H7 (cell line): ENCODE results near the gene SNIP1. TPM values are rescaled to one million over a fixed set of nuclear protein-coding genes. Genes with fewer than 3 reads are reported as not detected.
A peak's percentile ranks its signal among the peaks of the same experiment; 100 is the strongest.
"Not testable (repeated sequence)": the region's sequence is repeated elsewhere in the genome, so short reads cannot be mapped to it uniquely, and the experiment has no call there.

Source experiments
- DNase-seq: peaks from one replicate; pipeline ENCODE4 v3.0.0; 2012
- H3K27me3 ChIP-seq: 2 replicates; pipeline ENCODE4 v1.6.0; 2011; ENCODE audit warnings: mild to moderate bottlenecking, low read length; ENCODE audit not compliant: control insufficient read depth, insufficient read depth
- H3K36me3 ChIP-seq: replicated peaks from 2 replicates; pipeline ENCODE4 v1.5.1; 2011; ENCODE audit warnings: low read length; ENCODE audit not compliant: control insufficient read depth, insufficient read depth
- H3K4me3 ChIP-seq: 2 replicates; pipeline ENCODE4 v1.5.1; 2011; ENCODE audit warnings: low read depth, mild to moderate bottlenecking, control low read depth, low read length, moderate library complexity; ENCODE audit not compliant: insufficient read depth
- total RNA-seq: library from RNA; depleted of rRNA; stranded (reverse); fragments of >200 nt; shearing (Covaris generic); gene quantifications from 2 replicates; pipeline ENCODE4 v1.2.3, GENCODE V29; 2014; rRNA removed

Gene SNIP1, protein sequence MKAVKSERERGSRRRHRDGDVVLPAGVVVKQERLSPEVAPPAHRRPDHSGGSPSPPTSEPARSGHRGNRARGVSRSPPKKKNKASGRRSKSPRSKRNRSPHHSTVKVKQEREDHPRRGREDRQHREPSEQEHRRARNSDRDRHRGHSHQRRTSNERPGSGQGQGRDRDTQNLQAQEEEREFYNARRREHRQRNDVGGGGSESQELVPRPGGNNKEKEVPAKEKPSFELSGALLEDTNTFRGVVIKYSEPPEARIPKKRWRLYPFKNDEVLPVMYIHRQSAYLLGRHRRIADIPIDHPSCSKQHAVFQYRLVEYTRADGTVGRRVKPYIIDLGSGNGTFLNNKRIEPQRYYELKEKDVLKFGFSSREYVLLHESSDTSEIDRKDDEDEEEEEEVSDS
- total RNA-seq = 18.5 and 19.8 TPM in 2 replicates

GRCh38 chr1:37553927-37554808 lies at the start of gene SNIP1:
TSS of gene SNIP1 (minus strand) at chr1:37554293. CDS start at chr1:37554229, 64 bp downstream.
- DNase-seq = peak; percentile 94
- Histone ChIP-seq H3K27me3 (peaks cover 3% of the 10 kb centered on the region; the same call in 1 of the 2 replicates), H3K36me3 (peaks cover 3% of the 10 kb centered on the region; the same call in 1 of the 2 replicates), H3K4me3 (peak within 1 kb of the TSS; percentile 99)

DNA sequence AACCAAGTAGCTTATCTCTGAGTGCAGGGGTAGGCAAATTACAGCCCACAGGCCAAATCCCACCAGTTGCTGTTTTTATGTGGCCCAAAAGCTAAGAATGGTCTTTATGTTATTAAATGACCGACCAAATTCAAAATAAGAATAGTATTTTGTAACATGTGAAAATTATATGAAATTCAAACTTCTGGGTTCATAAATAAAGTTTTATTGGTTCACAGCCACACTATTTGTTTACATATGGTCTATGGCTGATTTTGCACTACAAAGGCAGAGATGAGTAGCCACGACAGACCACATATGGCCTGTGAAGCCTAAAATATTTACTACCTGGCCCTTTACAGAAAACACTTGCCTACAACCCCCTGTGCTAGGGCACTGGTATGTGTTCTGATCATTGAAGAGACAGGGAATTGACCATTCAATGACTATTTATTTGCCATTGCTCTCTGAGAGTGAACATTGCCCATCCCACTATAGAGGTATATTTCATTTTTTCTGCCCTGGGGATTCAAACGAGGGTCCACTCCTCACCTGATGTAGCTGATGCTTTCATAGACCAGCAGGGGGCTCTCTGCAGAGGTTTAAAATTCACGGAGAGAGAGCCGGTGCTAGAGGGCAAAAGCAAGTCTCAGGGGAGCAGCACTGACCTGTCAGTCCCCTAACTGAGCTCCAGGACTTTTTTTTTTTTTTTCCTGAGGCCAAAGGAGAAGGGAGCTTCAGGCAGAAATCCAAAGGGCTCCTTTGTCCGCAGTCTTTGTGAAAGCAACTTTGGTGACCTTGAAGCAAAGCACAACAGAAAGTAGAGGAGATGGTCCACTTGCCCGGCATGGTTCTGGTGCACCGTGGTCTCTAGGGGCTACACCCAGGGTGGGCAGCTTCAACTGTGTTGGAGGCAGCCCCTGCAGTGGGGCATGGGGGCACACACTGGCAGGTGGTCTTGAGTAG lies 48.9 kb upstream of the SNIP1 start:
- peak; percentile 87 for DNase-seq

GRCh38 chr1:37601441-37601840 lies 47.3 kb upstream of the SNIP1 start:
- Histone ChIP-seq H3K36me3 (no peaks in the 10 kb centered on the region), H3K4me3 (no peak overlapping the region), H3K27me3 (no peaks in the 10 kb centered on the region; the same call in 1 of the 2 replicates)
- no peak for DNase-seq

More for the DNA sequence above, 48.9 kb upstream of the SNIP1 start:
- no peaks in the 10 kb centered on the region for H3K36me3 ChIP-seq
- H3K4me3 ChIP-seq = no peak overlapping the region
- peaks cover 6% of the 10 kb centered on the region; the same call in 1 of the 2 replicates for H3K27me3 ChIP-seq

DNA sequence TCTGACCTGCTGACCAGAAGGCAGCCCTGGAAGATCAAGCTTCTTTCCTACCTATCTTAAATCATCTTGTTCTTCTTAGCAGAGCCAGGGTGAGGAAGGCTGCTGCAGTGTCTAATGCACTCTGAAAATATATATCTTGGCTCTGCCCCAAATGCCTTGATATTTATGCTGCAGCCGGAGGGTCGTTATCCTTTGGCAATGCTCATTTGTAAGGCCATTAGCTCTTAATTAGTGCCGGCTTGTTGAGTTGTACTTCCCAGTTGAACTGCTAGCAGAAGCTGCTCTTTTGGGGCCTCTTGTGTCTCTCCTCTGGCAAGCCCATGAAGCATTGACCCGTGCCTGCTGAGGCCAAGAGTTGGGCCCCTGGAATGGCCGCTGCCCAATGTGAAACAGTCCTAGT lies 45.8 kb upstream of the SNIP1 start:
- peaks cover 2% of the 10 kb centered on the region; the same call in 1 of the 2 replicates for H3K27me3 ChIP-seq
- no peaks in the 10 kb centered on the region for H3K36me3 ChIP-seq
- H3K4me3 ChIP-seq = no peak overlapping the region
- DNase-seq = no peak

DNA sequence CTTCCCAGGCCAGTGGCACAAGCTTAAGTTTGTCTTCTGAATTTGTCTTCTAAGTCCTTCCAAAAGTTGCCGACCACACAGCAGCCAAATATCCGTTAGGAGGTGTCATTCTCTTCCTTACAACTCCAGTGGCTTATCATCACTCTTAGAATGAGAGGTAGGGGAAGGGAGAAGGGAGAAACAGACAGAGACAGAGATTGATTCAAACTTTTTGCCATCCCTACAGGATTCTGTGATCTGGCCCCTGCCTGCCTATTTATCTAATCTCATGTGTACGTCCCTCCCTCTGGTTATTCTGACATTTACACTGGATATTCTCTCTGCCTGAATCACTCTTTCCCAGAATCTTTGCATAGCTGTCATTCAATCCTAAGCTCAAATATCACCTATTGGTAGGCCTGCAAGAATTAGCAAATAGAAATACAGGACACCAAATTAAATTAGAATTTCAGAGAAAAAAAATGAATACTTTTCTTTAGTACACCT lies 42.1 kb upstream of the SNIP1 start:
- DNase-seq = no peak

DNA sequence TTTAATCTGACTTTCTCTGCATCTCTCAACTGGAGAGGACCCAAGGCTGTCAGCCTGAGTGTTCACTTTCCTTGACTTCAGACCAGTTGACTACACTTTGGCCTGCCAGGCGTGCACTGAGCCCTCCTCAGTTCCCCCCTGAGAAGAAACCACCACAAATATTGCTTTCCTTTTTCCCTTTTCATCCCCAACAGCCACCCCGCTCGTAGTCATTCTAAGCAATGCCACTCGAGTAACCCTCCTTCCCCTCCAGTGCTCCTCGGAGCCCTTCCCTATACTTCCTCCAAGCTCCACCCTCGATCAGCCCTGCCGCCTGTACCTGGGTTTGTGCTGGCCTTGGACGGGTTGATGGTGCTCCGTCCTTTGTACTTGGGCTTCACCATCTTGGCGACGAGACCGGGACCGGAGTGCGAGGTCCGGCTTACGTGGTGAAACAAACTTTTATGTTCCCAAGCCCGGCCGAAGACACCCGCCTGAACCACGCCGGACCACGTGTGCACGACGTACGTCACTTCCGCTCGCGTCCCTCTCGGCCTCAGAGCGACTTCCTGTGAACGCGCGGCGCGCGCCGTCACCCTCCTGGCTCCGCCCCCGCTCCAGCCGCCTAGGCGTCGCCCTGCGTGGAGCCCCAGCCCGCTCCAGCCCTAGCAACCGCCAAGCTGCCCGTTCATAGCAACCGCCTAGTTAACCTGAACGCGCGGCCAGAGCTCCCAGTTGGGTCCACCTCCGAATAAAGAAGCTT lies 41.5 kb upstream of the SNIP1 start, which contains the start of gene GNL2:
Gene GNL2, minus strand, starts transcription at position 498 of the 742 bp plus-strand sequence. Its CDS starts 115 bp downstream, at position 383.
- Histone ChIP-seq H3K4me3 (peak within 1 kb of the TSS; percentile 93), H3K27me3 (peaks cover 2% of the 10 kb centered on the region; the same call in 1 of the 2 replicates), H3K36me3 (peaks cover 14% of the 10 kb centered on the region)
- DNase-seq = peak; percentile 98

More for the DNA sequence above, 42.1 kb upstream of the SNIP1 start:
- Histone ChIP-seq H3K36me3 (peaks cover 9% of the 10 kb centered on the region), H3K27me3 (peaks cover 2% of the 10 kb centered on the region; the same call in 1 of the 2 replicates), H3K4me3 (peak overlapping the region; percentile 93)

DNA sequence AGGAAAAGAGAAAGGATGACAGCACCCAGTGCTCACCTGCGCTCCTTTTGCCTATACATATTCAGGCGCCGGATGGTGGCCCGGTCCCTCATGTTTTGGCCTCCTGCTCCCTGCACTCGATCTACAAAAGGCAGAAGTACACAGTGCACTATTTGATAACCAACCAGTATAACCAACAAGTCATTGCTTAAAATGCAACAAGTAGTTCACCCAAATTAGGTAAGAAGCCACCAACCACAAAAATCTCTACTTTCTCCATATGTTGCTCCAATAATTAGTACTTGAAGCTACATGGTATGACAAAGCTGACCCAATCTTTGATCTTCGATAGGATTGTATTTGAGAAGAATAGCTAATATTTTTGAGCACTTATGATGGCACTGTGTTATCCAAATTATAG lies 39.6 kb upstream of the SNIP1 start:
- Histone ChIP-seq H3K27me3 (peaks cover 2% of the 10 kb centered on the region; the same call in 1 of the 2 replicates), H3K4me3 (no peak overlapping the region), H3K36me3 (peaks cover 25% of the 10 kb centered on the region)
- DNase-seq = no peak

DNA sequence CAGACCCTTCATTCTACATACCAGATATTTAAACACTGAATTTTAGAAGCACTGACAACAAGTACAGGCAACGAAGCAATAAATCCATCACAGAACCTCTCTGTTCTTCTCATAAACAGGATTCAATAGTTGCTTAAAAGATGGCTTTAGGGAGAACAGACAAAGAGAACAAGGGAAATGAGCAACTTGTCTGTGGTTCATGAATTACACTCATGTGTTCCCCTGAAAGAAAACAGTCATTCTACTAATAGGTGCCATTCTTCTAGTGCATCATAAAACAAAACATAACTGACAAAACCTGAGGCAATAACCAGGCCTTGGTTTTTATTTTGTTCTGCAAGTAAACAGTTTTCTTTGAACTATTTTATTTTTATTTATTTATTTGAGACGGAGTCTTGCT lies 34.8 kb upstream of the SNIP1 start:
- H3K36me3 ChIP-seq = peaks cover 36% of the 10 kb centered on the region
- no peak for DNase-seq
- no peak overlapping the region for H3K4me3 ChIP-seq
- no peaks in the 10 kb centered on the region for H3K27me3 ChIP-seq

DNA sequence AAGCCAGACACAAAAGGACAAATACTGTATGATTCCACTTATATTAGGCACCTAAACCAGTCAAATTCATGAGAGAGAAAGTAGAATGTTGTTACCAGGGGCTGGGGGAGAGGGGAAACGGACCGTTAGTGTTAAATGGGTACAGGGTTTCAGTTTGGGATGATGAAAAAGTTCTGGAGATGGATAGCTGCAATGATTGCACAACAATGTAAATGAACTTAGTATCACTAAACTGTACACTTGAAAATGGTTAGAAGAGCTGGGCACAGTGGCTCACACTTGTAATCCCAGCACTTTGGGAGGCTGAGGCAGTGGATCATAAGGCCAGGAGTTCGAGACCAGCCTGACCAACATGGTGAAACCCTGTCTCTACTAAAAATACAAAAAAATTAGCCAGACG lies 30.5 kb upstream of the SNIP1 start:
- H3K27me3 ChIP-seq, H3K4me3 ChIP-seq, DNase-seq: not testable (repeated sequence)
- peaks cover 30% of the 10 kb centered on the region for H3K36me3 ChIP-seq

DNA sequence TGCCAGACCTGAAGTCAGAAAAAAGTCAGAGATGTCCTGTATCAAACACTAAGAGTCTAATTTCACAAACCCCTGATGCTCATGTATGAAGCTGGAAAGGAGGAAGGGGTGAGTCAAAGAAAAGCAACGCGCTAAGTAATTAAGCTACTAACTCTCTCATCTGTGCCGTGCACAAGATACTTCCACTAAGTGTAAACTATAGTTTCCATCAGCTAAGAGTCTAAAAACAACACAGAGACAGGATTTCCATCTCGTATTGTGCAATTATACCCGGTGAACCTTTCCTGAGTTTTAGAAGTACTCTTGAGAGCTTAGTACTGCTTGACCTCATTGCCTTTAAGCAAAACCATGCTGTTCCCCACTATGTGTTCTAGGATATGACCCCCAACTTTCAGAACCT lies 21.6 kb upstream of the SNIP1 start:
- Histone ChIP-seq H3K36me3 (peaks cover 54% of the 10 kb centered on the region), H3K27me3 (no peaks in the 10 kb centered on the region), H3K4me3 (no peak overlapping the region)
- DNase-seq = no peak

DNA sequence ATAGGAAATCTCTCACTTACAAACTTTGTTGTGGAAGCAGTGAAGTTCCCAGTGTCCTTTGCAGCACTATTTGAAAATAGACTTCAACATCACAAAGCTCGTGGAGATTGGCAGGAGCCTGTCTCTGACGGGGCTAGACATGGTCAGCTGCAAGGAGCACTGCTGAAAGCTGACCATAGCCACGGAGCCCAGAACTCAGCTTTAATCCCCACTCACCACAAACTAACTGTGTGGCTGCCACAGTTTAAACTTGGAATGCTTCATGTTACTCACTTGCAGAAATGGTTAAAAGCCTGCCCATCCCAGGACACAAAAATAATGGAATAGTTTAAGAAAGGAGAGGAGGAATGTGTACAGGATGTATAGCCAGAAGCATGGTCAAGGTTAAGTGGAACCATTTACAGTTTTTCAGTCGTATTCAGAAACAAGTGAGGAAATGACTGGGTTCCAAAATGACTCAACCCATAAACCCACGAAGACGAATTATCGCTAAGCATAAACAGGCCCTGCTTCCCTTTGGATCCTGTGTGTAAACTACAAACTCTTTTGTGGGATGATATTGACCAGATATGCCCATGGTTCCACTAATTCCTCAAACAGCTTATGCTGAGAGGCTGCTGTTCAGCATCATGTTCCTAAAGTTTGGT lies 20.9 kb upstream of the SNIP1 start:
- peaks cover 55% of the 10 kb centered on the region for H3K36me3 ChIP-seq
- H3K27me3 ChIP-seq = no peaks in the 10 kb centered on the region
- H3K4me3 ChIP-seq = no peak overlapping the region
- no peak for DNase-seq

GRCh38 chr1:37570528-37571334 lies 16.6 kb upstream of the SNIP1 start:
- DNase-seq = no peak
- H3K36me3 ChIP-seq = peaks cover 68% of the 10 kb centered on the region
- H3K4me3 ChIP-seq = no peak overlapping the region
- H3K27me3 ChIP-seq = no peaks in the 10 kb centered on the region
